ENCODE results near the gene NUDT14. TPM values are rescaled to one million over a fixed set of nuclear protein-coding genes. Genes with fewer than 3 reads are reported as not detected.

NUDT14 gene
- total RNA-seq, 4 donors from 2014 or later: 9.7 to 17.6 (median 15.4) TPM

DNA sequence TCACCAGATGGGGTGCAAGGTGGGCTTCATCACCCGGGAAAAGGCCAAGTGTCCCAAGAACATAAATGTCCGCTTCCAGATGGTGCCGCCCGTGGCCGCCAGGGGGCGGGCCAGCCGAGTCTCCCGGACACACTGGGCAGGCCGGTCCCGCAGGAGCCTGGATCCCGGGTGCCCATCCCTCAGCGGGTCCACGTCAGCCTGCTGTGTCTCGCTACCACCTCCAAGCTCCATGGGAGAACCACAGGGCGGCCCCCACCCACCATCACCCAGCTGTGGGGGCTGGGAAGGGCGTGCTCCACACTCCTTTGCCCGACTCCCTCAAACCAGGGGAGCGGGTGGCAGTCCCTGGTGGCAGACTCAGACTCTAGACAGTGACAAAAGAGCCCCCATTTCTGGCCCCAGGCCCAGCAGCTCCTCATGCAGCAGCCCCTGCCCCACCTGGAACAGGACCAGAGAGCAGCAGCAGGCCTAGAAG lies 22.0 kb upstream of the NUDT14 start:
- TF ChIP-seq, protein P1, sequence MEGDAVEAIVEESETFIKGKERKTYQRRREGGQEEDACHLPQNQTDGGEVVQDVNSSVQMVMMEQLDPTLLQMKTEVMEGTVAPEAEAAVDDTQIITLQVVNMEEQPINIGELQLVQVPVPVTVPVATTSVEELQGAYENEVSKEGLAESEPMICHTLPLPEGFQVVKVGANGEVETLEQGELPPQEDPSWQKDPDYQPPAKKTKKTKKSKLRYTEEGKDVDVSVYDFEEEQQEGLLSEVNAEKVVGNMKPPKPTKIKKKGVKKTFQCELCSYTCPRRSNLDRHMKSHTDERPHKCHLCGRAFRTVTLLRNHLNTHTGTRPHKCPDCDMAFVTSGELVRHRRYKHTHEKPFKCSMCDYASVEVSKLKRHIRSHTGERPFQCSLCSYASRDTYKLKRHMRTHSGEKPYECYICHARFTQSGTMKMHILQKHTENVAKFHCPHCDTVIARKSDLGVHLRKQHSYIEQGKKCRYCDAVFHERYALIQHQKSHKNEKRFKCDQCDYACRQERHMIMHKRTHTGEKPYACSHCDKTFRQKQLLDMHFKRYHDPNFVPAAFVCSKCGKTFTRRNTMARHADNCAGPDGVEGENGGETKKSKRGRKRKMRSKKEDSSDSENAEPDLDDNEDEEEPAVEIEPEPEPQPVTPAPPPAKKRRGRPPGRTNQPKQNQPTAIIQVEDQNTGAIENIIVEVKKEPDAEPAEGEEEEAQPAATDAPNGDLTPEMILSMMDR (IDR thresholded peaks at IDR 0.05): peak; percentile 78 to 97 (median 94)
- no peak for TF ChIP-seq POLR2A (IDR thresholded peaks at IDR 0.05)
- no peak for DNase-seq
- Histone ChIP-seq H3K36me3 (no peaks in the 10 kb centered on the region), H3K9me3 (no peaks in the 10 kb centered on the region), H3K4me1 (peaks cover 19 to 69% (median 37%) of the 10 kb centered on the region in 3 donors), H3K27ac (no peak overlapping the region), H3K4me3 (no peak overlapping the region), H3K27me3 (peaks cover 0 to 58% (median 0%) of the 10 kb centered on the region in 4 donors)
- intact Hi-C loops (cut with DNase I): loop anchor here (2.0 to 10.0 kb wide), 2 partner anchors 82 to 148 kb away; no protein-coding TSS in a partner anchor
- 2 to 20% methylated on average over 1 to 8 of the region's 18 CpGs for WGBS, 2 donors

DNA sequence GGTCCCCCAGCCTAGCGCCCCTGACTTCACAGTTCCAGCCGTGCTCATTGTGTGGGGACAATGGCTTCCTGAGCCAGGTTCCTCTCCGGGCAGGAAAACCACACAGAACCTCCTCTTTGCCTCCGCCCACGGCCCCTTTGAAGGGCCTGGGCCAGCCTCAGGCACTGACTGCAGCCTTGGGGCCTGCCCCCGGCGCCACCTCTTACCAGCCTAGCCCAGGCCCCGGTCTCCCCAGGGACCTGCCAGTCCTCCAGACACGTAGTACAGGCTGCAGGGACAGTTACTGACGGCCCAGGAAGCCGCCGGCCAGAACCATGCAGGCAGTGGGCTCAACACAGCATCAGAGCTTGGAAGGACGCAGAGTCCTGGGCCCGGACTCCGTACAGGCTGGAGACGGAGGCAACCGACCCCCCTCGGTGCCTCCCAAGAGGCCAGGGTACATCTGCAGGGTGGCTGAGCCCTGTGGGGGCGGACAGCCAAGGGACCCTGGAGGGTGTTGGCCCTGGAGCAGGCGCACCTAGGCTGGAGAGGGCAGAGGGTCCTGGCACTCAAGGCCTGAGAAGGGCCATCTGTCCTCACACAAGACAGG lies 20.9 kb upstream of the NUDT14 start:
- H3K27ac ChIP-seq: peak overlapping the region in 2 of 4 donors; percentile 35 to 62
- DNase-seq: no peak

DNA sequence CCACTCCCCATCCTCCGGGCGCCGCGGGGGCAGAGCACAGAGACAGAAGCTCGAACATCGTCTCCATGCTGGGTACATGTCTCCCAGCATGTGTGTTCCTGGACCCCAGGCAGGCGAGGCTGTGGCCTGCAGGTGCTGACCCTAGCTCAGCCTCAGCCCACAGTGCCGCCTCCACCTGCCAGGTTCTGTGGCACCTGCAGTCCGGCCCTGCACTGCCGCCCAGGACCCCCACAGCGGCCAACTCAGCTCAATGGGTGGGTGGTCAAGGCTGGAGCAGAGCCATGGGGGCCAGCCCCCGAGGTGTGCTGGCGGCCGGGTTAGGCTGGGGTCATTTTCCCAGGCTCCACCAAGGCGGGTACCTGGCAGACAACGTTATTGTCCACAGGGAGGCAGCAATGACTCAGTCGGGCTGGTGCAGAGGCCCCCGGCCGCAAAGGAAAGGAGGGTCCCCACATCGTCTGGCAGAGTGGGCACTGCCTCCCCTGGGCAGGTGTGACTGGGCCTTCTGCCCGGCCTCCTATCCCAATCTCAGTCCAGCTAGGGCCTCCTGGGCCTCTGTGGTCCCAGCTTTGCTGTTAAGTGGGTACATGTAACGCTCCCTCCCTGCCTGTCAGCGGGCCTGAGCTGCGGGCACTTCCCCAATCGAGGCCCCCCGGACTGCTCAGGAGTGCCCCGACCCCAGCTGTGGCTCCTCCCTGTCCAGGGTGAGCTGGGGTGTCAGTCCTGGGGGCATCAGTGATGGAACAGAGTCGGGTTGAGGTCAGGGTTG lies 20.2 kb upstream of the NUDT14 start:
- DNase-seq: no peak
- H3K27ac ChIP-seq: peak overlapping the region in 2 of 4 donors; percentile 21 to 62
- peaks cover 0 to 76% (median 4%) of the 10 kb centered on the region in 4 donors for H3K27me3 ChIP-seq
- 59 to 63% methylated on average over 5 to 10 of the region's 28 CpGs for WGBS, 2 donors
- intact Hi-C loops (cut with DNase I): loop anchor here (10.0 kb wide), 1 partner anchor 83 kb away; no protein-coding TSS in a partner anchor
- H3K36me3 ChIP-seq: no peaks in the 10 kb centered on the region
- no peaks in the 10 kb centered on the region for H3K9me3 ChIP-seq
- H3K4me3 ChIP-seq: no peak overlapping the region
- H3K4me1 ChIP-seq: peaks cover 31 to 87% (median 55%) of the 10 kb centered on the region in 3 donors
- no peak for TF ChIP-seq POLR2A (IDR thresholded peaks at IDR 0.05)

More for the DNA sequence above, 20.9 kb upstream of the NUDT14 start:
- H3K4me3 ChIP-seq: no peak overlapping the region
- no peak for TF ChIP-seq POLR2A (IDR thresholded peaks at IDR 0.05)
- TF ChIP-seq, protein P1 (IDR thresholded peaks at IDR 0.05): no peak
- no peaks in the 10 kb centered on the region for H3K9me3 ChIP-seq
- WGBS, 2 donors: 65% methylated on average over 6 of the region's 20 CpGs; no CpG with 5 or more reads in 1 of the 2 donors
- intact Hi-C loops (cut with DNase I): loop anchor here (2.0 to 10.0 kb wide), 2 partner anchors 83 to 149 kb away; no protein-coding TSS in a partner anchor
- H3K36me3 ChIP-seq: no peaks in the 10 kb centered on the region
- peaks cover 0 to 69% (median 0%) of the 10 kb centered on the region in 4 donors for H3K27me3 ChIP-seq
- H3K4me1 ChIP-seq: peaks cover 25 to 80% (median 48%) of the 10 kb centered on the region in 3 donors

DNA sequence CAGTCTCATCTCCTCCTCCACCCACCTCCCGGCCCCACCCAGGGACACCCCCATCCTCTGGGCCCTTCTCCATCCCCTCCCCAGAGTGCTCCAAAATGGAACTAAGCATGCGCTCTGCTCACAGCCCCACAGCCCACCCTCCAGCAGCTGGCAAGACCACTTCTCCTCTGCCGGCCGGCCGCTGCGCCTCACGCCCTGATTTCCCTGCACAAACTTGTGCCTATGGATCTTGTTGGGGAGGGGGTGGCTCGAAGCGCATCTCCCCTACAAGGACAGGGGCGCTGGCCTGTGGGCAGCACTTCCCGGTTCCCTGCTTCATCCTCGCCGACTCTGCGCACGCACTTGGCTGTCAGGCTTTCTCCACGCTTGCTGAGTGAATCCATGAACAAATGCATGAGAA lies 19.5 kb upstream of the NUDT14 start:
- H3K4me1 ChIP-seq: peaks cover 33 to 89% (median 60%) of the 10 kb centered on the region in 3 donors

DNA sequence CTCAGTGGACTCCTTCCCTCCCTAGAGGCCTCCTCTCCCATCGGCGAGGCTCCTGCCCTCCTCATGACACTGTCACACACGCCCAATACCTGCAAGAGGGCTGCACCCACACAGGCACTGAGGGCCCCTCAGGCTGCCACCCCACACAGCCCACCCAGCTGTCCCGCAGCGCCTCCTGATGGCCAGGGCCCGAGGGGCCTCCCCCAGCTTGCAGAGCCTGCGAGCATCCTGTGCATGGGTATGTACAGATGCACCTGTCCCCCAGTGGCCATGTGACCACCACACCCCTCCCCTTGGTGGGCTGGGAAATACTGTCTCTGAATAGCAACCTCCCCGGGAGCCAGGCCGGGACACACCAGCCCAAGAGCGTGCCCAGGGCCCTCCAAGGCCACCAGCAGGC lies 19.0 kb upstream of the NUDT14 start:
- H3K4me3 ChIP-seq: no peak overlapping the region
- intact Hi-C loops (cut with DNase I): loop anchor here (10.0 kb wide), 1 partner anchor 85 kb away; no protein-coding TSS in a partner anchor
- peaks cover 2 to 88% (median 14%) of the 10 kb centered on the region in 4 donors for H3K27me3 ChIP-seq
- TF ChIP-seq POLR2A (IDR thresholded peaks at IDR 0.05): no peak
- TF ChIP-seq, protein P1 (IDR thresholded peaks at IDR 0.05): peak in 1 of 6 experiments; percentile 7
- H3K9me3 ChIP-seq: no peaks in the 10 kb centered on the region
- no peaks in the 10 kb centered on the region for H3K36me3 ChIP-seq
- no peak overlapping the region for H3K27ac ChIP-seq
- 64 to 73% methylated on average over 4 to 6 of the region's 10 CpGs for WGBS, 2 donors
- DNase-seq: no peak
- H3K4me1 ChIP-seq: peaks cover 28 to 89% (median 60%) of the 10 kb centered on the region in 3 donors

More for the DNA sequence above, 19.5 kb upstream of the NUDT14 start:
- WGBS, 2 donors: 84 to 87% methylated on average over 6 to 12 of the region's 16 CpGs
- H3K9me3 ChIP-seq: no peaks in the 10 kb centered on the region
- no peaks in the 10 kb centered on the region for H3K36me3 ChIP-seq
- DNase-seq: no peak
- H3K27me3 ChIP-seq: peaks cover 0 to 83% (median 11%) of the 10 kb centered on the region in 4 donors
- no peak for TF ChIP-seq POLR2A (IDR thresholded peaks at IDR 0.05)
- TF ChIP-seq, protein P1 (IDR thresholded peaks at IDR 0.05): no peak
- H3K27ac ChIP-seq: no peak overlapping the region
- no peak overlapping the region for H3K4me3 ChIP-seq
- intact Hi-C loops (cut with DNase I): loop anchor here (10.0 kb wide), 1 partner anchor 84 kb away; no protein-coding TSS in a partner anchor

Measured in esophagus squamous epithelium (tissue), 5 donors.